H1 (cell line): ENCODE results near the gene CYP1B1. TPM values are rescaled to one million over a fixed set of nuclear protein-coding genes. Genes with fewer than 3 reads are reported as not detected.

Source experiments
- CTCF ChIA-PET: fragments of 300-600 bp; sonication (Branson Sonifier 250); formaldehyde crosslinking; loops from one replicate; lab custom pipeline; 2021; ENCODE audit not compliant: partially characterized antibody; lab: Charles Lee
- POLR2A ChIA-PET: fragments of 300-600 bp; sonication (Branson Sonifier 250); formaldehyde crosslinking; loops from one replicate; lab custom pipeline; 2021; ENCODE audit warnings: inconsistent platforms; ENCODE audit not compliant: partially characterized antibody; lab: Charles Lee
- DNase-seq, 2 experiments: peaks; one replicate each; pipeline versions ENCODE4 v3.0.0 to v3.0.0-alpha.2; 2010 to 2022; ENCODE audit warnings: low spot score in 2 of 2, low read depth in 1 of 2, mixed read lengths in 1 of 2
- FAIRE-seq: peaks from 2 replicates; lab custom pipeline; 2011; peaks lifted over from hg19 to GRCh38; lab: Jason Lieb, UNC
- H2AFZ ChIP-seq: 2 replicates; pipeline ENCODE4 v1.8.1; 2012; ENCODE audit warnings: low read length, inconsistent platforms
- H2AK5ac ChIP-seq: 2 replicates; pipeline ENCODE4 v1.6.1; 2013; ENCODE audit warnings: low read depth, low read length
- H2BK120ac ChIP-seq: replicated peaks from 2 replicates; pipeline ENCODE3; 2013; ENCODE audit warnings: low read depth, low read length, inconsistent platforms
- H2BK12ac ChIP-seq: 2 replicates; pipeline ENCODE4 v1.6.1; 2013; ENCODE audit warnings: low read depth, low read length
- H2BK15ac ChIP-seq: 2 replicates; pipeline ENCODE4 v1.6.1; 2013; ENCODE audit warnings: low read length
- H2BK20ac ChIP-seq: 2 replicates; pipeline ENCODE4 v1.6.1; 2013; ENCODE audit warnings: low read length
- H2BK5ac ChIP-seq: 2 replicates; pipeline ENCODE4 v1.6.1; 2013; ENCODE audit warnings: low read depth, low read length
- H3K14ac ChIP-seq: 2 replicates; pipeline ENCODE4 v1.6.1; 2013; ENCODE audit warnings: inconsistent platforms; ENCODE audit not compliant: insufficient read length
- H3K18ac ChIP-seq: 2 replicates; pipeline ENCODE4 v1.6.1; 2013; ENCODE audit warnings: low read length; ENCODE audit errors: extremely low read depth
- H3K23ac ChIP-seq: 2 replicates; pipeline ENCODE4 v1.6.1; 2013; ENCODE audit warnings: inconsistent platforms; ENCODE audit not compliant: insufficient read length
- H3K23me2 ChIP-seq: 2 replicates; pipeline ENCODE4 v1.6.1; 2013; ENCODE audit warnings: low read depth, low read length
- H3K27ac ChIP-seq: 2 replicates; pipeline ENCODE4 v1.6.1; 2011; ENCODE audit warnings: low read depth, low read length, inconsistent platforms
- H3K27me3 ChIP-seq, 4 experiments: replicated peaks in 1 of 4; 1 replicate in 1 of 4; 2 replicates in 3 of 4; pipeline versions ENCODE4 v1.6.1 to v1.8.1; 2011 to 2013; ENCODE audit warnings: low read length in 3 of 4, mild to moderate bottlenecking in 3 of 4, inconsistent platforms in 2 of 4, mixed read lengths in 2 of 4, moderate library complexity in 1 of 4; ENCODE audit not compliant: control insufficient read depth in 3 of 4, insufficient read depth in 3 of 4; ENCODE audit errors: extremely low read depth in 1 of 4
- H3K36me3 ChIP-seq, 4 experiments: 2 replicates each; pipeline versions ENCODE4 v1.6.1 to v1.8.1; 2011 to 2013; ENCODE audit warnings: mild to moderate bottlenecking in 4 of 4, low read length in 3 of 4, moderate library complexity in 2 of 4, control low read depth in 1 of 4, inconsistent platforms in 1 of 4; ENCODE audit not compliant: insufficient read depth in 4 of 4, control insufficient read depth in 2 of 4
- H3K4ac ChIP-seq: replicated peaks from 2 replicates; pipeline ENCODE3; 2013; ENCODE audit warnings: low read length, low read depth, mixed read lengths, inconsistent platforms; ENCODE audit not compliant: insufficient read length
- H3K4me1 ChIP-seq, 4 experiments: replicated peaks in 1 of 4; 1 replicate in 1 of 4; 2 replicates in 3 of 4; pipeline versions ENCODE4 v1.6.1 to v1.8.1; 2011 to 2013; ENCODE audit warnings: low read length in 3 of 4, inconsistent platforms in 2 of 4, mixed read lengths in 1 of 4; ENCODE audit not compliant: insufficient read depth in 4 of 4, control insufficient read depth in 3 of 4
- H3K4me2 ChIP-seq, 2 experiments: 2 replicates each; pipeline versions ENCODE4 v1.6.1 to v1.8.1; 2011 to 2013; ENCODE audit warnings: low read depth in 2 of 2, low read length in 2 of 2, control low read depth in 1 of 2, inconsistent platforms in 1 of 2, mild to moderate bottlenecking in 1 of 2; ENCODE audit not compliant: insufficient read depth in 1 of 2
- H3K4me3 ChIP-seq, 4 experiments: fragments of 200-600, 300-600 bp in 1 of 4; sonication (generic), shearing (Covaris generic), sonication (Bioruptor Twin) in 1 of 4; 2 replicates each; pipeline versions ENCODE4 v1.5.1 to v1.8.1; 2011 to 2016; ENCODE audit warnings: low read length in 4 of 4, low read depth in 3 of 4, control low read depth in 2 of 4, inconsistent platforms in 2 of 4, mild to moderate bottlenecking in 2 of 4, mixed read lengths in 1 of 4, moderate library complexity in 1 of 4; ENCODE audit not compliant: insufficient read depth in 2 of 4; ENCODE audit errors: extremely low read depth in 1 of 4
- H3K56ac ChIP-seq: replicated peaks from 2 replicates; pipeline ENCODE3; 2013; ENCODE audit warnings: low read depth, mild to moderate bottlenecking, mixed read lengths, low read length, inconsistent platforms; ENCODE audit not compliant: insufficient read length
- H3K79me1 ChIP-seq: 2 replicates; pipeline ENCODE4 v1.6.1; 2013; ENCODE audit warnings: low read depth, low read length, control low read depth
- H3K79me2 ChIP-seq, 2 experiments: 2 replicates each; pipeline versions ENCODE4 v1.6.1 to v1.8.1; 2012 to 2013; ENCODE audit warnings: low read length in 2 of 2, mild to moderate bottlenecking in 2 of 2, inconsistent platforms in 1 of 2; ENCODE audit not compliant: insufficient read depth in 2 of 2, control insufficient read depth in 1 of 2
- H3K9ac ChIP-seq, 4 experiments: replicated peaks in 1 of 4; 1 replicate in 1 of 4; 2 replicates in 3 of 4; pipeline versions ENCODE4 v1.6.1 to v1.8.1; 2011 to 2013; ENCODE audit warnings: low read depth in 3 of 4, low read length in 3 of 4, control low read depth in 2 of 4, mild to moderate bottlenecking in 2 of 4, moderate library complexity in 2 of 4, inconsistent platforms in 1 of 4; ENCODE audit errors: extremely low read depth in 1 of 4
- H3K9me3 ChIP-seq, 2 experiments: 2 replicates each; pipeline versions ENCODE4 v1.6.1 to v1.8.1; 2012 to 2013; ENCODE audit warnings: mild to moderate bottlenecking in 2 of 2, moderate library complexity in 2 of 2, control low read depth in 1 of 2, inconsistent platforms in 1 of 2, low read depth in 1 of 2, low read length in 1 of 2, mixed read lengths in 1 of 2; ENCODE audit not compliant: insufficient read depth in 2 of 2
- H4K20me1 ChIP-seq, 2 experiments: replicated peaks in 1 of 2; 2 replicates each; pipeline versions ENCODE3 to v1.8.1; 2011 to 2013; ENCODE audit warnings: inconsistent platforms in 2 of 2, low read length in 2 of 2, mild to moderate bottlenecking in 1 of 2; ENCODE audit not compliant: insufficient read depth in 2 of 2, control insufficient read depth in 1 of 2
- H4K5ac ChIP-seq: 2 replicates; pipeline ENCODE4 v1.6.1; 2013; ENCODE audit warnings: low read length, low read depth, mixed read lengths, inconsistent platforms; ENCODE audit not compliant: insufficient read length
- H4K8ac ChIP-seq: 2 replicates; pipeline ENCODE4 v1.8.0; 2013; ENCODE audit warnings: mild to moderate bottlenecking, moderate library complexity, low read length, inconsistent platforms; ENCODE audit not compliant: insufficient read depth; ENCODE audit errors: extremely low read depth
- H4K91ac ChIP-seq: replicated peaks from 2 replicates; pipeline ENCODE3; 2013; ENCODE audit warnings: low read length, mixed read lengths, inconsistent platforms; ENCODE audit not compliant: insufficient read length
- EP300 ChIP-seq, 2 experiments: IDR thresholded peaks; 1 replicate in 1 of 2; 2 replicates in 1 of 2; pipeline ENCODE4 v1.6.1; 2011 to 2012; ENCODE audit warnings: low read depth in 2 of 2, low read length in 2 of 2, mild to moderate bottlenecking in 2 of 2, borderline replicate concordance in 1 of 2, inconsistent platforms in 1 of 2, moderate library complexity in 1 of 2
- EZH2 ChIP-seq: fragments of 200-600 bp; sonication (generic); IDR thresholded peaks from 2 replicates; pipeline ENCODE4 v1.7.1; 2012; ENCODE audit warnings: low read depth, mild to moderate bottlenecking, moderate library complexity, low read length, inconsistent platforms; ENCODE audit not compliant: severe bottlenecking
- HDAC2 ChIP-seq, 2 experiments: fragments of 300-600 bp in 1 of 2; sonication (generic) in 1 of 2; IDR thresholded peaks; 2 replicates each; pipeline ENCODE4 v1.6.1; 2011 to 2012; ENCODE audit warnings: low read depth in 2 of 2, low read length in 2 of 2, mild to moderate bottlenecking in 2 of 2, moderate library complexity in 2 of 2, borderline replicate concordance in 1 of 2, inconsistent platforms in 1 of 2
- KDM1A ChIP-seq: fragments of 200-600, 300-600 bp; sonication (generic); IDR thresholded peaks from 2 replicates; pipeline ENCODE4 v1.7.1; 2016; ENCODE audit warnings: mild to moderate bottlenecking, low read length, borderline replicate concordance
- WGBS, 2 experiments: shearing (Covaris generic) in 1 of 2; methylation state at CpG; one replicate each; pipeline versions ENCODE4 v1.1.6 to v1.1.7; 2013 to 2015; ENCODE audit warnings: low lambda C conversion rate in 2 of 2, mixed read lengths in 2 of 2, inconsistent platforms in 1 of 2, low coverage in 1 of 2, missing lambda C conversion rate in 1 of 2; ENCODE audit not compliant: insufficient replicate concordance in 2 of 2, insufficient coverage in 1 of 2, insufficient read length in 1 of 2; ENCODE audit errors: extremely low coverage in 1 of 2, missing lambda C conversion rate in 1 of 2; 5-methylcytosine and 5-hydroxymethylcytosine counted together
- polyA plus RNA-seq, 7 experiments: library from polyadenylated mRNA; depleted of rRNA in 3 of 7; stranded (reverse) in 5 of 7; unstranded in 2 of 7; fragments of >200 nt in 5 of 7; fragments of 200-250 nt in 2 of 7; gene quantifications; 1 replicate in 5 of 7; 2 replicates in 1 of 7; 4 replicates in 1 of 7; pipeline versions ENCODE4 v1.2.1 to v1.2.3, GENCODE V29; 2011 to 2013; ENCODE audit warnings: missing spikeins in 2 of 7, mixed read lengths in 2 of 7
- total RNA-seq: library from RNA; stranded (reverse); fragmentation: NEBNext Ultra II Directional; extraction: Animal tissue kit (Norgen Biotek cat#: 25700); gene quantifications from 2 replicates; pipeline ENCODE4 v1.2.1, GENCODE V29; 2021

CYP1B1 gene
- total and polyA plus RNA-seq, 2 of the 8 experiments (the other 6 are each of a cell fraction or from before 2014, with no cell fraction given) = 1.3 to 5.7 TPM

- ChIA-PET CTCF (no interaction called here), POLR2A (no interaction called here)
- TF ChIP-seq KDM1A = no peak
- TF ChIP-seq EP300 (IDR thresholded peaks at IDR 0.05; ENCODE audit: borderline replicate concordance in 1 of 2, low read depth in 2 of 2, low read length in 2 of 2) = no peak
- TF ChIP-seq HDAC2 (IDR thresholded peaks at IDR 0.05; ENCODE audit: borderline replicate concordance in 1 of 2, low read depth in 2 of 2, low read length in 2 of 2) = no peak
- no peak for TF ChIP-seq EZH2
These were observed 46.4 kb downstream of the CYP1B1 start for GRCh38 chr2:38029512-38029911.

More at GRCh38 chr2:38029512-38029911, 46.4 kb downstream of the CYP1B1 start:
- H3K4ac ChIP-seq = no peak overlapping the region
- H4K8ac ChIP-seq = no peak overlapping the region
- no peak overlapping the region for H3K4me3 ChIP-seq
- no peak overlapping the region for H2BK5ac ChIP-seq
- no peaks in the 10 kb centered on the region for H3K27me3 ChIP-seq
- H2BK20ac ChIP-seq = no peak overlapping the region
- WGBS, 2 experiments = 90% methylated on average over 5 of the region's 5 CpGs; no CpG with 5 or more reads in 1 of the 2 experiments
- H4K20me1 ChIP-seq = no peaks in the 10 kb centered on the region
- no peaks in the 10 kb centered on the region for H3K36me3 ChIP-seq
- no peak overlapping the region for H2BK15ac ChIP-seq
- H3K4me2 ChIP-seq = no peak overlapping the region
- DNase-seq = no peak
- peaks cover 0 to 3% (median 1%) of the 10 kb centered on the region in 4 experiments; a peak in 3 of 7 replicates for H3K4me1 ChIP-seq
- H4K5ac ChIP-seq = no peak overlapping the region
- no peak overlapping the region for H3K56ac ChIP-seq
- H3K79me2 ChIP-seq = no peaks in the 10 kb centered on the region
- H3K79me1 ChIP-seq = no peaks in the 10 kb centered on the region
- H3K23ac ChIP-seq = no peak overlapping the region
- H3K9me3 ChIP-seq = no peaks in the 10 kb centered on the region
- H3K14ac ChIP-seq = no peak overlapping the region
- no peak overlapping the region for H2AFZ ChIP-seq
- H3K9ac ChIP-seq = no peak overlapping the region
- no peak overlapping the region for H2BK12ac ChIP-seq
- no peak overlapping the region for H3K27ac ChIP-seq
- H2AK5ac ChIP-seq = no peak overlapping the region
- H4K91ac ChIP-seq = no peak overlapping the region
- no peak overlapping the region for H3K18ac ChIP-seq
- no peak overlapping the region for H2BK120ac ChIP-seq
- FAIRE-seq = no peak
- H3K23me2 ChIP-seq = no peaks in the 10 kb centered on the region
